ENCODE results near the gene SLC22A14.
A peak's percentile ranks its signal among the peaks of the same experiment; 100 is the strongest.

SLC22A14 gene

GRCh38 chr3:38346587-38347410 lies 64.7 kb downstream of the SLC22A14 start, which contains the start of gene XYLB:
XYLB (plus strand) TSS chr3:38346785; CDS start chr3:38346869, 84 bp downstream.
- peak; percentile 66 for DNase-seq

- DNase-seq: no peak
Observed at GRCh38 chr3:38347421-38348200, 65.5 kb downstream of the SLC22A14 start.

GRCh38 chr3:38348903-38349302 lies 66.8 kb downstream of the SLC22A14 start:
- no peak for DNase-seq

GRCh38 chr3:38349684-38350359 lies 67.7 kb downstream of the SLC22A14 start:
- DNase-seq: no peak

GRCh38 chr3:38353151-38353550 lies 71.1 kb downstream of the SLC22A14 start:
- no peak for DNase-seq

- no peak for DNase-seq
Observed at GRCh38 chr3:38354588-38355330, 72.7 kb downstream of the SLC22A14 start.

- no peak for DNase-seq
Observed at GRCh38 chr3:38359038-38359437, 76.9 kb downstream of the SLC22A14 start.

- DNase-seq: no peak
Observed at GRCh38 chr3:38360345-38360744, 78.3 kb downstream of the SLC22A14 start.

- DNase-seq: no peak
Observed at GRCh38 chr3:38361496-38361895, 79.4 kb downstream of the SLC22A14 start.

GRCh38 chr3:38362825-38363224 lies 80.7 kb downstream of the SLC22A14 start:
- no peak for DNase-seq

- no peak for DNase-seq
Observed at GRCh38 chr3:38364721-38365400, 82.8 kb downstream of the SLC22A14 start.

GRCh38 chr3:38365469-38366062 lies 83.5 kb downstream of the SLC22A14 start:
- no peak for DNase-seq

- DNase-seq: no peak
Observed at GRCh38 chr3:38366082-38366481, 84.0 kb downstream of the SLC22A14 start.

- DNase-seq: no peak
Observed at GRCh38 chr3:38367779-38368178, 85.7 kb downstream of the SLC22A14 start.

Data from cortex of kidney (tissue), 1 donor.